ENCODE measurements around the gene AGPAT4.

GRCh38 chr6:161109366-161109765 lies 164.5 kb downstream of the AGPAT4 start:
- no peak for TF ChIP-seq CTCF (IDR thresholded peaks at IDR 0.05)
- TF ChIP-seq POLR2A (IDR thresholded peaks at IDR 0.05), result no peak
- TF ChIP-seq POLR2AphosphoS5 (IDR thresholded peaks at IDR 0.05), result no peak

Measured in breast epithelium (tissue), 3 donors.